Measurements from ENCODE around the gene CHDH.

Gene CHDH

DNA sequence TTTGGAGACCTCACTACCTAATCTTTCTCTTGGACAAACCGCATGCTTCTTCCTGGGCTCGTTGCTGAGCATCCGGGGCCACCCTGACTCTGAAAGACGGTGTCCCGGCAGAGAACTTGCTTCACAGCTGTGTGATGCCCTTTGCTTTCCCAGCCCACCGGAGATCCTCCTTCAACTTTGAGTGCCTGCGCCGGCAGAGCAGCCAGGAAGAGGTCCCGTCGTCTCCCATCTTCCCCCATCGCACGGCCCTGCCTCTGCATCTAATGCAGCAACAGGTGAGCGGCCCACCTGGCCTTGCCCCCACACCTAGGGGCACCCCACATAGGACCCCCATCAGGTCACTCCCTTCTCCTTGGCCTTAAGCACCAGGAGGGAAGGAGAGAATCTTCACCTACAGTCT lies 37.7 kb downstream of the CHDH start:
- DNase-seq (ENCODE audit: low spot score), result no peak

DNA sequence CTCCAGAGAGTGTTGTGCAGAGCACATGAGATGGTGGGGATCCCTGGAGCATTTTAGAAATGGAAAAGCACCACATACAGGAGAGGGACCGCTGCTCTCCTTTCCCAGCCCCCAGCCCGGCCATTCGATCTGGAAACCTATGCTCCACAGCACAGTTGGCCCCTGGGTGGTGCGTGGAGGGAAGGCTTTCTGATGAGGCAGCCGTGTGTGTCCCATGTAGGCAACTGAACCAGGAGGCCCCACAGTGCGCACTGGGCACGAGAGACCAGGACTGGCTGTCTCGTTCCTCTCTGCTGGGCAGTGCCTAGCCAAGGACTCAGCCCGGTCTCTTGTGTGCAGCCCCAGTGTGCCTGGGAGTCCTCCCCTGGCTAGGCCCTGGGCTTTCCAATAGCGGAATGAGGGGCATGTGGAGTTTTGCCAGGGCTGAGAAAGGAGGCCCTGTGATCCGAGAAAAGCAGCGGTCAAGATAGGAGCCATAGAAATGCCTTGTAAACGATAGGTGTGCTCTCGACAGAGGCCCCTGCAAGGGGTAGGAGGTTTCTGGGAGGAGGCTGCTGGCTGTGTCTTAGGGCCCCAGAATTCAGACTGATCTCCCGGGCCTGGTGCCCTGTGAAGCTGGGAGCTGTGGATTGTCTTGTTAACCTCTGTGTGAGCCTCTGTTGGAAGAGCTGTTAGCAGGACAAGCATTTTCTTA lies 39.0 kb downstream of the CHDH start:
- no peak for DNase-seq (ENCODE audit: low spot score)

GRCh38 chr3:53806182-53807116 lies 39.8 kb downstream of the CHDH start:
- no peak for DNase-seq (ENCODE audit: low spot score)

- DNase-seq (ENCODE audit: low spot score), result no peak
Observed at GRCh38 chr3:53805463-53806159, 40.6 kb downstream of the CHDH start.

- DNase-seq (ENCODE audit: low spot score), result no peak
Observed at GRCh38 chr3:53804697-53805462, 41.3 kb downstream of the CHDH start.

DNA sequence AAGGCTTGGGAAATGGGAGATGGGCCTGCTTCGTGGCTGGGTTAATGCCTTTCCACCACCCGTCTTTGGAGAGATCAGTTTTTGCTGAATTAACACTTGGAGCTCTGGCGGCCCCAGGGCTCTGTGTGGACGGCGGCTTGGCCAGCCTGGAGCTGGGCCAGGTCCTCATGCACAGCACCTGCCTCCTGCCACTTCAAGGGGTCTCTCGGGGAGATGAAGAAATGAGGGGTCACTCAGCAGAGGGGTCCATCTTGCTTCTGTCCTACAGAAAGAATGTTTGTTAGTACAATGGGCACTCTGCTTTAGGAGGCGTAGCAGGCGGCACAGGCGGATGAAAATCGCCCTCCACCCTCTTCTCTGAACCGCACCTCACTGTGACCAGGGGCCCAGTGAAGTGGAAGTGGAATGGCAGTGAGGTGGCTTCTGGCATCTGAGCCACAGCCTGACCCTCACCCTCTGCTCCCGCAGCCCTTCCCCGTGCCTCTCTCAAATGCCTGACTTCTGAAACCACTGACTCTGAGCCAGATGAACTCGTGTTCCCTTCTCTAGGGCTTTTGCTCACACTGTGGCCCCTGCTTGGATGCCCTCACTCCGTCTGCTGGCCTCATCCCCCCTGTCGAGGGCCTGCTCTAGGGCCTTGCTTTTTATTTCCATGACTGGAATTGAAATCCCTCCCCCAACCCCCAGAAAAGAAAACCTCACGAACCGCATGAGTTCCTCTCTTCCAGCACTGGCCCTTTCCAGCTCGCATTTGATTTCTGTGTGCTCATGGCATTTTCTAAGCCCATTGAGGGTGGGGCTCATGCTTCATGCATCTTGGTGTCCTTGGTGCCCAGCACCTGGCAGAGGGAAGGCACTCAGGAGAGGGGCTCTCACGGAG lies 42.2 kb downstream of the CHDH start:
- no peak for DNase-seq (ENCODE audit: low spot score)

GRCh38 chr3:53803124-53803815 lies 42.9 kb downstream of the CHDH start:
- no peak for DNase-seq (ENCODE audit: low spot score)

- no peak for DNase-seq (ENCODE audit: low spot score)
Observed at GRCh38 chr3:53802256-53802880, 43.9 kb downstream of the CHDH start.

DNA sequence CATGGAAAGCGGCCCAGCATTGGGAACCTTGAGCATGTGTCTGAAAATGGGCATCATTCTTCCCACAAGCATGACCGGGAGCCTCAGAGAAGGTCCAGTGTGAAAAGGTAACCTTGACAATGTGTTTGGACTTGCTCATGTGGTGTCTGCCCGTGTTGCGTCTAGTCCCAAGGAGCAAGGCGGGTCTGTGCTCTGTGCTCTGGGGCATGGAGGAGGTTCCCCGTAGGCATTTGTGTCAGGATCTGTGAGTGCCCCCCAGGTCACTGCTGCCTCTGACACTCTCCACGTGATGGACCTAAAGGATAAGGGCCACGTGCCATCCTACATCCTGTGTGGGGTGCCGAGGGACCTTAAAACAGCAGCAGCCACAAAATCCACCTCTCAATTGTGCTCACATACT lies 44.9 kb downstream of the CHDH start:
- no peak for DNase-seq (ENCODE audit: low spot score)

GRCh38 chr3:53800041-53800906 lies 45.9 kb downstream of the CHDH start:
- no peak for DNase-seq (ENCODE audit: low spot score)

GRCh38 chr3:53799338-53799865 lies 46.8 kb downstream of the CHDH start:
- no peak for DNase-seq (ENCODE audit: low spot score)

- no peak for DNase-seq (ENCODE audit: low spot score)
Observed at GRCh38 chr3:53798144-53798543, 48.1 kb downstream of the CHDH start.

- no peak for DNase-seq (ENCODE audit: low spot score)
Observed at GRCh38 chr3:53795789-53796560, 50.2 kb downstream of the CHDH start.

GRCh38 chr3:53795176-53795575 lies 51.0 kb downstream of the CHDH start:
- DNase-seq (ENCODE audit: low spot score), result no peak

DNA sequence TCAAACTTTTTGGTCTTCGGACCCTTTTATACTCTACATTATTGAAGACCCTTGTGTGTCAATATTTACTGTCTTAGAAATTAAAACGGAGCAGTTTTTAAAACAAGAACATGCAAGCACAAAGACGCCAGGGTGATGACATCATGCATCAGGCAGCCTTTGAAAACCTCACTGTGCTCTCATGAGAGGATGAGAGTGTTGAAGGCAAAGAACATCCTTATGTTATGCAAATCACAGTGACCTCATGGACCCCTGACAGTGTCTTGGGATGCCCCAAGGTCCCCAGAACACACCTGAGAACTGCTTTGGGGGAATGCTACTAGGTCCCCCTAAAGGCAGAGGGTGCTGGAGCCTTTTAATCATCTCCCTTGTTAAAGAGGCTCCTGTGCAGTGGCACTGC lies 51.6 kb downstream of the CHDH start:
- no peak for DNase-seq (ENCODE audit: low spot score)

DNA sequence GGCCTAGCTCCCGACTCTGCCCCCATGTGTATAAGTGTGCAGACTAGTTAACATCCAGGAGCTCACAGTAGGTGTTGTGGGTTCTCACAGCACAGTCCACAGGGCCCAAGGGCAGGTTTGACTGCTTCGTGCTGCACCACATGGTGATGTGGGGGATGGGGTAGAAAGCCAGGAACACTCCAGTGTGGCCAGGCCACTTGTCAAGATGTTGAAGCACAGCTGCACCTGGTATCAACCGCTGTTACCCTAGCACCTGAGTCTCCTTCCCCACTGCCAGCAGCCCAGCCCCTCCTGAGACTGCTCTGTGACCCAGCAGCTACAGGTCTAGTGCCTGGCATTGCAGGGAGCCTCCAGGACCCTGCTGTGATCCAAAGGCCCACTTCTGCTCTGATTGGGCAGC lies 53.4 kb downstream of the CHDH start:
- no peak for DNase-seq (ENCODE audit: low spot score)

DNA sequence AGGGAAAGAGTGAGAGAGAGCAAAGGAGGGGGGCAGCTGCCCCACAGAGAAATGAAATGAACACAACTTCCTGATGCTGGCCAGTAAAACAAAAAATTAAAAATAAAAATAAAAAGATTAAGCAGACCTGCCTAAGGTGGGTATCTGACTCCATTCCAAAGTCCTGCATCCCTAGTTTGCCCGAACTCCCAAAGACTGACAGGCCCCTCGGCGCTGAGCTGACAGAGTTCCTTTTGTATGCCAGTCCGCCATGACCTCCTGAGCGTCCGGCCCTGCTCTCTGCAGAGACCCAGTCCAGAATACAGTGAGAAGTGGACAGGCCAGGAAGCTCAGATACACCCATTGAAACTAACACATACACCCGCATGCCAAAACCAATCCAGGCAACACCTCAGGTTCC lies 54.9 kb downstream of the CHDH start:
- no peak for DNase-seq (ENCODE audit: low spot score)

- no peak for DNase-seq (ENCODE audit: low spot score)
Observed at GRCh38 chr3:53790470-53790869, 55.7 kb downstream of the CHDH start.
